ENCODE data around the gene RTN4R.
"Not testable (repeated sequence)": the region's sequence is repeated elsewhere in the genome, so short reads cannot be mapped to it uniquely, and the experiment has no call there.

DNA sequence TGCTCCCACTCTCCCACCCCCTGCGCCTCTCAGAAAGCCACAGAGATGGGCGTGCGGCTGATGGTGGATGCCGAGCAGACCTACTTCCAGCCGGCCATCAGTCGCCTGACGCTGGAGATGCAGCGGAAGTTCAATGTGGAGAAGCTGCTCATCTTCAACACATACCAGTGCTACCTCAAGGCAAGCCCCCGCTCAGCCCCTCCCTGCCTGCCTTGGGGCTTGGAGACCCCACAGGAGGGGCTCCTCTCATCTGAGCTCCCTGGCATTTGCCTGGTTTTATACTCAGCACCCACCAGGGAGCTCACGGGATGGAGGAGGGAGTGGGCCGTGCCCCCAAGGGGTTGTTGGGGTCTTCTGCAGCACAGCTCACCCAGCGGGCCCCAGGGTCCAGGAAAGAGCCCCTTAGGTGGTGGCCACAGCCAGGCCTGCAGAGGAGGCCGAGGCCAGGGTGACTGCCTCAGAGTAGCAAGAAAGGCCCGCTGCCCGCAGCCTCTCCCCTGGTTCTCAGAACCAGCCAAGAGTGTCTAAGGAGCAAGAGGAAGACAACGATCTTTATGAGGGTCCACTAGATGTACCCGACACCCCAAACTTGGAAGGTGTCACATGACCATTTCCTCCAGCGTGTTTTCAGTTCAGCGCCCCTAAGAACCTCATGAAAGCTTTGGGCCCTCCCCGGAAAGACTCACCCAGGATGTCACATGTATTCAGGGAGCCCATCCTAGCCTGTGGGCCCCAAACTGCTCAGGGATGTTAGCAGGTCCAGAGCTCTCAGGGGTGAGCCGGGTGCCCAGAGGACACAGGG, 38.7 kb upstream of the RTN4R start:
- TF ChIP-seq, protein P1, sequence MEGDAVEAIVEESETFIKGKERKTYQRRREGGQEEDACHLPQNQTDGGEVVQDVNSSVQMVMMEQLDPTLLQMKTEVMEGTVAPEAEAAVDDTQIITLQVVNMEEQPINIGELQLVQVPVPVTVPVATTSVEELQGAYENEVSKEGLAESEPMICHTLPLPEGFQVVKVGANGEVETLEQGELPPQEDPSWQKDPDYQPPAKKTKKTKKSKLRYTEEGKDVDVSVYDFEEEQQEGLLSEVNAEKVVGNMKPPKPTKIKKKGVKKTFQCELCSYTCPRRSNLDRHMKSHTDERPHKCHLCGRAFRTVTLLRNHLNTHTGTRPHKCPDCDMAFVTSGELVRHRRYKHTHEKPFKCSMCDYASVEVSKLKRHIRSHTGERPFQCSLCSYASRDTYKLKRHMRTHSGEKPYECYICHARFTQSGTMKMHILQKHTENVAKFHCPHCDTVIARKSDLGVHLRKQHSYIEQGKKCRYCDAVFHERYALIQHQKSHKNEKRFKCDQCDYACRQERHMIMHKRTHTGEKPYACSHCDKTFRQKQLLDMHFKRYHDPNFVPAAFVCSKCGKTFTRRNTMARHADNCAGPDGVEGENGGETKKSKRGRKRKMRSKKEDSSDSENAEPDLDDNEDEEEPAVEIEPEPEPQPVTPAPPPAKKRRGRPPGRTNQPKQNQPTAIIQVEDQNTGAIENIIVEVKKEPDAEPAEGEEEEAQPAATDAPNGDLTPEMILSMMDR (IDR thresholded peaks at IDR 0.05; ENCODE audit: borderline replicate concordance, extremely low read depth, low read length, poor library complexity, severe bottlenecking) = not testable (repeated sequence)
- not testable (repeated sequence) for TF ChIP-seq EZH2 (IDR thresholded peaks at IDR 0.05; ENCODE audit: borderline replicate concordance, low read depth, low read length, severe bottlenecking)

Data from DND-41 (cell line).